Activated T-helper 1 cell treated with anti-CD3 and anti-CD28 coated beads, Interleukin-2, amount 50 U/mL, for 16 hours (primary cell): ENCODE measurements around the gene AVL9.
"Not testable (repeated sequence)": the region's sequence is repeated elsewhere in the genome, so short reads cannot be mapped to it uniquely, and the experiment has no call there.

Experiments
- DNase-seq, 2 donors: peaks; one replicate each; pipeline ENCODE4 v3.0.0-alpha.2; 2020; ENCODE audit warnings: low read depth in 1 of 2, low spot score in 1 of 2

The AVL9 gene

DNA sequence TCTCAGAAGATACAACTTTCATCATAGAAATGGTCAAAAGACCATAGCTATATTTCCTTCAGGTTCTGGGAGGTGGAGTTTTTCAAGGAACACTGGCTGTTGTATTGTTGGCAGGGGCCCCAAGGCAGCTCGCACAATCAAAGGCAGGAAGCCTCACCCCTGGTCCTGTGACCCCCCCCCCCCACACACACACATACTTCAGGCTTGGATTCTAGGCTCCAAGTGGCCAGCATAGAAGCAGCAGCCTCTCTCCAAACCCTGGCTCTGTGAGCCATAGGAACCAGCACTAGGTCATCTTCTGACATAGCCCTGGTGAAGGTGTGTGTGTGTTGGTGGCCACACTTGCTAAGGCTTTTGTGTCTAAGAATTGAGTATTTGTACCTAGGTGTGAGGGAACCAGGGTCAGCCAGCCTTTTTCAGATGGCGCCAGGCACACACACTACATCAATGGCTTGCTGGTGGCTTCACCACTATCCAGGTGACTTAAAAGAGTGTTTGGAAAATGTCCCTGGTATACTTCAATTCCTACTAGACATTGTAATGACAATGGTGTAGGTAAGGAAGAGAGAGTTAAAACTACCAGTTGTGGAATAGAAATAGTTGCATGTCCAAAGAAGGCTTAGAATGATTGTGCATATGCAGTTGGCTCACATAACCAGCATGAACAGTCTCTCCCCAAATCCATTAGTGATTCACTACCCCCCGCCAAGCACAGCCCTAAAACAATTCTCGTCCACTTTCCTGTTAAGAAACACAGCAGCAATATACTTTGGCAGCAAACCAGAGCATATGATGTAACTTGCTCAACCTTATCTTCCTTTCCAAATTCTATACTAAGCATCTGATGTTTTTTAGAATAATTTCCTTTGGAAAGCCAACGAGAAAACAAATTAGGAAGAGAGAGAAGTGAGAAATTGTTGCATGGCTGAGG lies 91.3 kb downstream of the AVL9 start:
- no peak for DNase-seq

DNA sequence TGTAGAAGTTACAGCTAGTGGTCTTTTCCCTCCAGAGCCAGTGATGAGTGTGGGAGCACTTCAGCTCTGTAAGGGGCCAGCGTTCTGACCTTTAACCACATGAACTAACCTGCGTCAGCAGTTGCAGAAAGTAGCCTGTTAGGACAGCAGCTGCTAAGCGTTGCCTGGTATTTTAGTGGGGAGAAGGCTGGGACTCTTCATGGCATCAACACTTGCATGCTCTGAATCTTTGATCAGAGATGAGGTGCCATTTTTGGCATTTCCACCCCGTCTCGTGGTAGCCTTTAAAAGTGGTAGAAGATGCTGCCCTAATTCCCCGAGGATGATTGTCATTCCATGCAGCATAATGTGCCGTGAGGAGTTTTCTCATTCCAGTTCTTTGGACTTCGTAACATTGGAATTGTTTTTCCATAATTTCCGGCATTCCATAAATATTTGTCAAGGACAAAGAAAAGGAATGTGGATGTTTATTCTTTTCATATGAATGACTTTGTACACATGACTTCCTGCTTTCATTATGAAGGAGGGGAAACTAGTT lies 92.2 kb downstream of the AVL9 start:
- DNase-seq, result no peak

DNA sequence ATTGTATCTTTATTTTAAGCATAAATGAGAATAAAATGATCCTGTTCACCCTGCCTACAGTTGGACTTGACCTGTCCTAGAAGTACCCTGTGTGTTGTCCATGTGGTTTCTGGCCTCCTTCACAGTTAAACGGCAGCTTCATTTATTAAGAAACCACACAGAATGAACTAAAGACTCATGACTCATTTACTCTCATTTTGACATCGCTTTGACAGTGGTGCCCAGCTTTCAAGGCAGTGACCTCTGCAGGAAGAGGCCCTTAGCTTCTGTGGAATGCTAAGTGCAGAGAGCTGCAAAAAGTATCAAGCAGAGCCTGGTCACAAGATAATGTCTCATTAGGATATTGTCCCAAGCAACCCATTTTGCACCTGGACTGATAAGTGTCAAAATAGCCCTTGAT lies 93.4 kb downstream of the AVL9 start:
- DNase-seq, result no peak

DNA sequence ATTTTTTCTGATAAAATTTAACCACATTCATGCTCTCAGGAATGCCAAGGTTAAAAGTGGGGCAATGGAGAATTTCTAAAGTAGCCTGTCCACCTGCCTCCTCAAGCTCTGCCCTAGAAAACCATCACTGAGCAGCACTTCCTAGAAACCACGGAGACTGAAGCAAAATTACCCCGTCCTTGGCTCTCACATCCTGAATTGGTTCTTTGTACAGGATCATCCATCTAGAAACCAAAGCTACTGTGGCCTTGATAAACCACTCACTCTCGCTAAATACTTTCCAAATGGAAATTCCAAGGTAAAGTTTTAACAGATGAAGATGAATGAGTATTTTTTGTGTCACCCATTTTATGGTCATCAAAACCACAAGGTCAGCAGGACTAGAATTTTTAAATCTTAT lies 96.6 kb downstream of the AVL9 start:
- DNase-seq, result no peak

DNA sequence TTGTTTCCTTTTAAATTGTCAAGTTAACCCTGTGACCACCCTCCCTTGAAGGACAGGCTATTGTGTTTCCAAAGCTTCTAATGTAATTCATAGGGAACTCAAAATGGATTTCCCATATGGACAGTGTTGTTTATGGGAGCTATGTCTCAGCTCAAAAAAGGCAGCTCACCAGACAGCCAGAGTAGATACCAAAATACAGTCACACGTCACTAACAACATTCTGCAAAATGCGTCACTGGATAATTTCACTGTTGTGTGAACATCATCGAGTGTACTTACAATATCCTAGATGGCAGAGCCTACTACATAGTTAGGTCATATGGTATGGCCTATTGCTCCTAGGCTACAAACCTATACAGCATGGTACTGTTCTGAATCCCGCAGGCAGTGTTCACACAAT lies 97.4 kb downstream of the AVL9 start:
- no peak for DNase-seq

DNA sequence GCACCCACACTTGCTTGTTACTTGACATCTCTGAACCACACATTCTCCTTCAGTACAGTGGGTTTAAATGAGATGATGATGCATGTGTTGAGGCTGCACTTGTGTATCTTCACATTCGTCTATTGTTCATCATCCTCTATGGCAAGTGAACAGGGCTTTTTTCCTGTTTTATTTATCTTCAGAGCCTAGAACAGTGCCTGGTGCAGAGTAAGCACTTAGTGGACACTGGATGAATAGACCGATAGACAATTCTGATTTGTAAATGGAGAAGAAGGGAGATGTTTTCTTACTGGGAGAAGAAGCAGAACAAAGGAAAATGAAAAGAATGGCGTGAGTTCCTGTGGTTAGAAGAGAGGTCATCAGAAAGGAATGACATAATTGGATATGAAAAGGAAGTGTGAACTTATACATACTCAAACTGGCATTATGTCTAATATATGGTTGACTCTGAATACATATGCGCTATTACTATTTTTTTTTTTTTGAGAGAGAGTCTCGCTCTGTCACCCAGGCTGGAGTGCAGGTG lies 99.7 kb downstream of the AVL9 start:
- no peak for DNase-seq

DNA sequence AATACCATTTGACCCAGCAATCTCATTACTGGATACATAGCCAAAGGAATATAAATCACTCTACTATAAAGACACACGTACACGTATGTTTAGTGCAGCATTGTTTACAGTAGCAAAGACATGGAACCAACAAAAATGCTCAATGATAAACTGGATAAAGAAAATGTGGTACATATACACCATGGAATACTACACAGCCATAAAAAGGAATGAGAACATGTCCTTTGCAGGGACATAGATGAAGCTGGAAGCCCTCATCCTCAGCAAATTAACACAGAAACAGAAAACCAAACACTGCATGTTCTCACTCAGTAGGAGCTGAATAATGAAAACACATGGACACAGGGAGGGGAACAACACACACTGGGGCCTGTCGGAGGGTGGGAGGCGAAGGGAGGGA lies 105.9 kb downstream of the AVL9 start:
- not testable (repeated sequence) for DNase-seq

DNA sequence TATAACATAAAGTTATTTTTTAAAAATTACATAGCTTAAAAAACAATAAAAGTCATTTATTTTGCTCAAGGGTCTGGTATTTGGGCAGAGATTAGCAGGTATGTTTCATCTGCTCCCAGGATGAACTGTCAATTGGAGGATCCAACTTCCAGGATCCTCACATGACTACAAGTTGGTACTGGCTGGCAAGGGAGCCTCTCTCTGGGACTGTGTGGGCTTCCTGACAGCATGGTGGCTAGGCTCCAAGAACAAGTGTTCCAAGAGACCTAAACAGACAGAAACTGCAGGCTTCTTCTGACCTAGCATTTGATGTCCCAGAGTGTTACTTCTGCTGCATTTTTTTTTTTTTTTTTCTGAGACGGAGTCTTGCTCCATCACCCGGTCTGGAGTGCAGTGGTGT lies 107.2 kb downstream of the AVL9 start:
- no peak for DNase-seq

DNA sequence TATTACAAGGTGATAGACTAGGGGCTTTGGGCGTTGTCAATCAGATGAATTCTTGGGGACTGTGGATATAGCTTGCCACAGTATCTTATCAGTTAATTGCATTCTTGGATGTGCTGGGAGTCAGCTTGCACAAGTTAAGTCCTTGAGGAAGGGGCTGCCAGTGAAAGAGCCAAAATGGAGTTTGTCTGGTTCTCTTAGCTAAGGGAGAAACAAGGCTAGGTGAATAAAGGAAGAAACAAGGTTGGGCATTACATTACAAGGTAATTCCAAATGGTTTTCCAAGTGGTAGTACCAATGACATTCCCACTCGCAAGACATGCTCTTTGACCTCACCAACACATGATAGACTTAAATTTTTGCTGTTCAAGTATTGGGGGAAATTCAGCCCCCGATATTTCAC lies 108.2 kb downstream of the AVL9 start:
- DNase-seq, result not testable (repeated sequence)

DNA sequence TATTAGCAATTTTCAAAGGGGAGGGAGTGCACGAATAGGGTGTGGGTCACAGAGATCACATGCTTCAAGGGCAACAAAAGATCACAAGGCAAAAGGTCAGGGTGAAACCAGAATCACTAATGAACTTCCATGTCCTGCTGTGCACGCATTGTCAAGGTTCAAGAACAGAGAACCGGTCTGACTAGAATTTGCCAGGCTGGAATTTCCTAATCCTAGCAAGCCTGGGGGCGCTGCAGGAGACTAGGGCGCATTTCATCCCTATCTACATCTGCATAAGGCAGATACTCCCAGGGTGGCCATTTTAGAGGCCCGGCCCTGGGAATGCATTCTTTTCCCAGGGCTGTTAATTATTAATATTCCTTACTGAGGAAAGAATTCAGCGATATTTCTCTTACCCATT lies 108.8 kb downstream of the AVL9 start:
- DNase-seq, result not testable (repeated sequence)

DNA sequence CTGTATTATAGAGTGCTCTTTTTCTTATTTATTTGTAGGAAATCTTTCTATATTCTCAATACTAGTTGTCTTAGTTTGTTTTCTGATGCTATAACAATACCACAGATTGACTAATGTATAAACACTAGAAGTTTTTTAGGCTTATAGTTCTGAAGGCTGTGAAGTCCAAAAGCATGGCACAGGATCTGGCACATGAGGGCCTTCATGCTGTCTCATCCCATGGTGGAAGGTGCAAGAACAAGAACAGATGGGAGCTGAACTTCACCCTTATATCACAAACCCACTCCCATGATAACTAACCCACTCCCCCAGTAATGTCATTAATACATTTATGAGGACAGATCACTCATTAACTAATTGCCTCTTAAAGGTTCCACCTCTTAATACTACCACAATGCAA lies 109.7 kb downstream of the AVL9 start:
- DNase-seq, result no peak

DNA sequence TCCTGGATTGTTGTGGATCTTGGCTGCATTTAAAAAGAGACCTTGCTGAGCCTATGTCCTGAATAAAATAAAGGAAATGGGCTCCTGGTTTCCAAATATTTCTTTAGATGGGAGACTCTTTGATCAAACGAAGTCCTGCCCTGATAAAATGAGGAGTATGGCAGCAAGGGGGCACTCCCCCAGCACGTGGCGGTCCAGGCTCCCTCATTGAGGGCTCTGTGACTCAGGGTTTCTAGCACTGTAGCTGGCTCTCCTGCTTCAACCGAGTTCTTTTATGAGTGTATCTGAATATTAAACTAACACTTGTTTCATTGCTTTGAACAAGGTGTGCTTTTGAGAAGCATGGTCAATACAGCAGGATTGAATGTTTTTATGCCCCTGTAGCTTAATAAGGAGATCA lies 114.2 kb downstream of the AVL9 start:
- DNase-seq, result no peak

DNA sequence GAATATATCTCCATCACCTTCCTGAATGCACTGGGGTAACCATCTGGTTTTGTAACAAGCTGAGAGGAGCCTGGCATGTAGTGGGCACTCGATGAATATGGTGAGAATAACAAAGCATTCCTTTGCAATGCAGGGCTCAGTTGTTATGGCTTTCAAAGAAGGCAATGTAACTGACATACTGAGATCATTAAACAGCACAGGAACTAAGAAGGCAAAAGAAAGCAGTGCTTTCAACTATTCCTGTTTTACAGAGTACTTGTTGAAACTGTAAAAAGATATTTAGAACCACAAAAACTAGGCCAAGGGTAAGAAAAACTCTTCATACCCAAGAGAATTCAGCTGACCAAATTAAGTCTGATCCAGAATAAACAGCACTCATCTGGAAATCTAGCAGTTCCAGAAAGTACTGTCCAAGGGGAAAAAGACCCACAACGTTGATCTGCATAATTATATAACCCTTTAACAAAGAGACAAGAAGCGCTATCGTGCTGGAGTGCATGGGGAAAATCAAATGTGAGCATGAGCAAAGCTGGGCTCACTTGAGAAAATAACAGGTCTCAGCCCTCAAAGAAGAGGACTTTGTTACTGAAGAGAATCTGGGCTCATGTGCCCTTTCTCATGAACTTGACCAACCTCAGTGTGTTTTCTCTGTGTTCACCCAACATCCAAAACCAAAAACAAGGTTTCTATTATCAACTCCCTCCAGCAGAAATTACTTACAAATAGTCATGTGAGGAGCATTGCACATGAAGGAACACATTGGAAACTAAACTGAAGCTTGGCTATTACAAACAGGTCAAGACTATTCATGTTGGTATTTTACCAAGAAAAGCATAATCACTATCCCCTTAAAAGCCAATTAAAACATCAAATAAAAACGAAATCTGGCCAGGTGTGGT lies 116.2 kb downstream of the AVL9 start:
- no peak for DNase-seq

DNA sequence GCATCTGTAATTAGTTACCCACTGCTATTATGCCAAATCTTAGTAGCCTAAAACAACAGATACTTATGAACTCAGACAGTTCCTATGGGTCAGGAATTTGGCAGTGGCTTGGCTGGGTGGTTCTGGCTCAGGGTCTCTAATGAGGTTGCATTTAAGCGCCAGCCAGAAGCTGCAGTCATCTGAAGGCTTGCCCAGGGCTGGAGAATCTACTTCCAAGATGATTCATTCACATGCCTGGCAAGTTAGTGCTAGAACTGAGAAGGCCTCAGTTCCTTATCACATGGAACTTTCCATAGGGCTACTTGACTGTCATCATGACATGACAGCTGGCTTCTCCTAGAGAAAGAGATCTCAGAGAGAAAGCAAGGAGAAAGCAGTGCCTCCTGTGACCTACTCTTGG lies 121.3 kb downstream of the AVL9 start:
- no peak for DNase-seq

DNA sequence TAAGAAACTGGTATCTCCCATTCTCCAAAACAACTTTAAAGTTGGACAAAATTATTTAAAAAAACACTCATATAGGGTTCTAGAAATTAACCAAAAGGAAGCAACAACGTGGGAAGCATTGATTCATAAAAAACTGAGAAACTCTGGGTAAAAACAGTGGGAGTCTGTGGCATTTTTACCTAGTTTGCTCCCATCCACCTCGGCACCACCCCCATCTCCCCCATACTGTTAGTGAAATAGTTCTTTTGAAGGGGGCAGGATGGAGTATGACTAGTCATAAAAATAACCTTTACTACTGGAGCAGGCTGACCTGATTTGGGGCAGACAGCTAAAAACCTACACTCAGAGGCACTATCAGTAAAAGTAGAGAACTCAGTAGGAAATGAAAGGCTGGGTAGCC lies 123.2 kb downstream of the AVL9 start:
- no peak for DNase-seq

DNA sequence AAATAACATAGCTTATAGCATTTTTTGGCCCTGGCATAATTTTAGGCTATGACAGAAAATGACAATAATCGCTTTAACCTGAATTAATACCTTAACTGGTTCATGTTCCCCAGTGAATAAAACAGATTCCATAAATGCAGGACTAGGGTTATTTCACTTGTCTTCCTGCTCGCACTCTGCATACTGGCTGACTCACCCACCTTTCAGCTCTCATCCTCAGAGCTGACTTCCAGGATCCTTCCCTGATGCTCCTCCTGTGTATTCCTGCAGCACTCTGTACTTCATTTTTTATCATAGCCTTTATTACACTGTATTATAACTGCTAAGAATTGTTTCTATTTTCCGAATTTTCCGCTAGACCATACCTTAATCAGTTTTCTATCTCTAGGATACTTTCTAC lies 123.7 kb downstream of the AVL9 start:
- DNase-seq, result no peak

DNA sequence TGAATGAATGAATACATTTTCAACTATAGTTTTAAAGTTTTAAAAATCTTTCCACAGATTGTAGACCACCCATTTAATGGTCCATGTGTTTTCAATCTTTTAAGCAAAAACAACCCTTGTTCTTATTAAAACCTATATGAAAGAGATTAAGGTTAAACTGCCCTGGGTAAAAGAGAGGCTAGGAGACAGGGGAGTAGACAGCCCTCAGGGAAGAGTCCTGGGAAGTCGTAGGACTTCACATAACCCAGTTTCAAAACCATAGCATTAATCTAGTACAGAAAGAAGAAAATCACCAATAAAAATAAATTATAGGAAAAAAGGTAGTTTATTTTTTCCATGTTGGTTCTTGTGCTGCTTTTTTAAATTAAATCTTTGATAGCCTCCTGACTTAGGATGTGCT lies 124.1 kb downstream of the AVL9 start:
- DNase-seq, result not testable (repeated sequence)

DNA sequence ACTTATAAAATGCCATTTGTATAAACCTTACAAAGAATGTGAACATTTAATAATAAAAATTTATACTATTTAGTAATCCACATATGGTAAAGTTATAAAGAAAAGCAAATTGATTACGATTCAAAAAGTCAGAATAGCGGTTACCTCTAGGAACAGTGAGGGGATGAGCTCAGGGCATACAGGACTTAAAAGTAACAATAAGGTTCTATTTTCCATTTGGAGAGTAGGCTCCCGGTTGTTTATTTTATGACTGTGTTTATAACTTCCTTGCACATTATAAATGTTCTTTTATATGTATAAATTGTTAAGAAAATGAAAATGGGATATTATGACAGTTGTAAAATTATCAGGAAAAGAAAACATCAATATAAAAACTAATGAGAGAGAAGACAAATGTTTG lies 135.7 kb downstream of the AVL9 start:
- DNase-seq, result no peak

DNA sequence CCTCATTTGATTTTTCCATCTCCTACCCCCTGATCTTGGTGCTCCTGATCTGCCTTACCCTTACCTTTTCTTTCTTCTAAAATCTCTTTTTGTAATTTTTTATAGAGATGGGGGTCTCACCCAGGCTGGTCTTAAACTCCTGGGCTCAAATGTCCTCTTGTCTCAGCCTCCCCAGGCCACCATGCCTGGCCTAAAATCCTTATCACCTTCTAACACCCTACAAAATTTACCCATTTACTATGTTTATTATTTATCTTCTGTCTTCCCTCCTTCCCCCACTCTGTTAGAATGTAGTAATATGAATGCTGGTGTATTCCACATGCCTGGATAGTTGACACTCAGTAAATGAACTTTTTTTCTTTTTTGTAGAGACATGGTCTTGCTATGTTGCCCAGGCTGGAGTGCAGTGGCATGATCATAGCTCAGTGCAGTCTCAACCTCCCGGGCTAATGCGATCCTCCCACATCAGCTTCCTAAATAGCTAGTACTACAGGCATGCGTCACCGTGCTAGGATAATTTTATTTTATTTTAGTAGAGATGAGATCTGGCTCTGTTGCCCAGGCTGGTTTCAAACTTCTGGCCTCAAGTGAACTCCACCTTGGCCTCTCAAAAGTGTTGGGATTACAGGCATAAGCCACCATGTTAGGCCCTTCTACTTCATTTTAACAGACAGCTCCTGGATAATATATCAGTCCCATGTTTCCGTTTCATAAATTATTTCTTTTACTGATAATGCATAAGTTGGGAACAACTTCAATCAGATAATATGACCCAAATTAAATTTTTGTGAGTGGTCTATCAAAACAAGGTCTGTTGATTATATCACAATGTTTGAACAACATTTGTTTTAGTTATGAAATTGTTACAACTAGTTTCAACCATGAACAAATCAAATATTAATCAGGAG lies 136.6 kb downstream of the AVL9 start:
- not testable (repeated sequence) for DNase-seq

DNA sequence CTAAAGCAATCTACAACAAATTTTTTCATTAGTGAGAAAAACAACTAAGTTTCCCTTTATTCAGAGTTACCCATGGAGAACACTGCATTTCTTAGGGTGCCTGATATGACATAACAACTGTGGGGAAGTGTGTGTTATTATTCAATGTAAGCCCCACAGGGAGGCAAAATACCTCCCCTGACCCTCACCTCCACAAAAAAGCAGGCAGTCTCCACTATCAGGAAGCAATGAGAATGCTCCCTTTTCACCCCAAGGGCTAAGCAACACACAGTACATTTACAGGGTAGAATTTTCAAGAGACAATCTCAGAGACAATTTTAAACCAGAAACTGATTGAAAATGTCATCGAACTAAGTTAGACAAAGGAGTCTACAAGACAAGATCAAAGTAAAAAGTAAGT lies 138.2 kb downstream of the AVL9 start:
- not testable (repeated sequence) for DNase-seq
